NCI-H1048 (cell line): Measurements from ENCODE around the gene NUMA1.

Experiments
- DNase-seq: peaks from one replicate; lab custom pipeline; 2025; lab: John Stamatoyannopoulos, UW

Gene NUMA1

GRCh38 chr11:72067676-72068075, 12.7 kb downstream of the NUMA1 start:
- no peak for DNase-seq

GRCh38 chr11:72067266-72067665, 13.1 kb downstream of the NUMA1 start:
- DNase-seq: no peak

GRCh38 chr11:72066855-72067254, 13.5 kb downstream of the NUMA1 start:
- no peak for DNase-seq

GRCh38 chr11:72061739-72062396, 18.5 kb downstream of the NUMA1 start:
- DNase-seq: no peak

- no peak for DNase-seq
Observed at GRCh38 chr11:72058416-72059034, 21.8 kb downstream of the NUMA1 start.

- DNase-seq: no peak
Observed at GRCh38 chr11:72048766-72049460, 31.4 kb downstream of the NUMA1 start.

GRCh38 chr11:72045849-72046248, 34.5 kb downstream of the NUMA1 start:
- DNase-seq: no peak

GRCh38 chr11:72042064-72042745, 38.1 kb downstream of the NUMA1 start:
- no peak for DNase-seq

GRCh38 chr11:72041364-72042063, 38.8 kb downstream of the NUMA1 start:
- DNase-seq: no peak

- peak; percentile 76 for DNase-seq
Observed at GRCh38 chr11:72040491-72041363, 39.6 kb downstream of the NUMA1 start.

- no peak for DNase-seq
Observed at GRCh38 chr11:72039856-72040401, 40.4 kb downstream of the NUMA1 start.

GRCh38 chr11:72039031-72039855, 41.1 kb downstream of the NUMA1 start:
- DNase-seq: no peak

GRCh38 chr11:72038491-72038890, 41.9 kb downstream of the NUMA1 start:
- DNase-seq: no peak

GRCh38 chr11:72037554-72038311, 42.6 kb downstream of the NUMA1 start:
- no peak for DNase-seq

GRCh38 chr11:72036687-72037086, 43.7 kb downstream of the NUMA1 start:
- DNase-seq: no peak

- no peak for DNase-seq
Observed at GRCh38 chr11:72030472-72031045, 49.8 kb downstream of the NUMA1 start.

- no peak for DNase-seq
Observed at GRCh38 chr11:72026090-72026489, 54.3 kb downstream of the NUMA1 start.

- DNase-seq: no peak
Observed at GRCh38 chr11:72024069-72024754, 56.1 kb downstream of the NUMA1 start.
